HCT116 (cell line): ENCODE measurements around the gene SVIL.

ENCODE experiments used
- JUND ChIP-seq: IDR thresholded peaks from 2 replicates; pipeline ENCODE4 v1.6.1; 2012
- POLR2AphosphoS5 ChIP-seq: IDR thresholded peaks from 2 replicates; pipeline ENCODE4 v1.6.1; 2011; ENCODE audit warnings: mild to moderate bottlenecking, low read depth, low read length, moderate library complexity
- SIN3A ChIP-seq: IDR thresholded peaks from 2 replicates; pipeline ENCODE4 v1.6.1; 2012; ENCODE audit warnings: low read depth

DNA sequence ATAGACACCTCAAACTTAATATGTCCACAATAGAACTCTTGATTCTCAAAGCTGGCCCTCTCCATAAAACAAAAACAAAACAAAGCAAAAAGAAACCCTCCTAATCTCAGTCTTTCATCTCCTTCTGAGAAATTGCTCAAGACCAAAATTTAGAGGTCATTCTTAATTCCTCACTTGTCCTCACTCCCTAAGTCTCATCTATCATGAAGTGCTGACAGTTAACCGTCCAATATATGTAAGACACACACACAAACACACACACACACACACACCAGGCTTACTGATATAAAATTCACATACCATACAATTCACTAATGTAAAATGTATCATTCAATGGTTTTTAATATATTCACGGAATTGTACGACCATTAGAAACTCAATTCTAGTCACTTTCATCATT lies 17.0 kb upstream of the SVIL start:
- TF ChIP-seq POLR2AphosphoS5 (no peak), SIN3A (no peak), JUND (no peak)
